Neural cell (in vitro differentiated cells): ENCODE data around the gene FEM1B. TPM values are rescaled to one million over a fixed set of nuclear protein-coding genes. Genes with fewer than 3 reads are reported as not detected.
A peak's percentile ranks its signal among the peaks of the same experiment; 100 is the strongest.

Experiments
- H2AFZ ChIP-seq: fragments of 200-600, 300-800 bp; sonication (generic), shearing (Covaris generic); 2 replicates; pipeline ENCODE4 v1.6.0; 2014; ENCODE audit warnings: low read depth, mild to moderate bottlenecking, antibody characterized with exemption, low read length, moderate library complexity
- H3F3A ChIP-seq: fragments of 200-600 bp; shearing (Covaris generic); 2 replicates; pipeline ENCODE4 v1.6.1; 2016; ENCODE audit warnings: mild to moderate bottlenecking, moderate library complexity, mixed read lengths, antibody characterized with exemption, low read length; ENCODE audit not compliant: insufficient read depth, poor library complexity, severe bottlenecking
- H3K27ac ChIP-seq: fragments of 200-600, 300-800 bp; sonication (generic), shearing (Covaris generic); 2 replicates; pipeline ENCODE4 v1.5.1; 2014; ENCODE audit warnings: mild to moderate bottlenecking, low read length, moderate library complexity
- H3K27me3 ChIP-seq: fragments of 300-800, 200-600 bp; sonication (generic), shearing (Covaris generic); 2 replicates; pipeline ENCODE4 v1.6.0; 2014; ENCODE audit warnings: mild to moderate bottlenecking, low read depth, low read length, moderate library complexity; ENCODE audit not compliant: insufficient read depth
- H3K36me3 ChIP-seq: fragments of 300-800, 200-600 bp; sonication (generic), shearing (Covaris generic); 2 replicates; pipeline ENCODE4 v1.5.1; 2014; ENCODE audit warnings: mild to moderate bottlenecking, antibody characterized with exemption, low read length, moderate library complexity; ENCODE audit not compliant: insufficient read depth
- H3K4me2 ChIP-seq: fragments of 300-800, 200-600 bp; sonication (generic), shearing (Covaris generic); 2 replicates; pipeline ENCODE4 v1.6.0; 2014; ENCODE audit warnings: mild to moderate bottlenecking, low read length
- H3K4me3 ChIP-seq: fragments of 300-800, 200-600 bp; sonication (generic), shearing (Covaris generic); 2 replicates; pipeline ENCODE4 v1.5.1; 2014; ENCODE audit warnings: mild to moderate bottlenecking, low read length, moderate library complexity
- H3K79me2 ChIP-seq: fragments of 200-600 bp; shearing (Covaris generic); replicated peaks from 2 replicates; pipeline ENCODE4 v1.6.0; 2014; ENCODE audit warnings: mild to moderate bottlenecking, low read length, moderate library complexity; ENCODE audit not compliant: insufficient read depth
- H3K9ac ChIP-seq: fragments of 300-800, 200-600 bp; sonication (generic), shearing (Covaris generic); 2 replicates; pipeline ENCODE4 v1.6.1; 2016; ENCODE audit warnings: mild to moderate bottlenecking, low read length, mixed read lengths
- H3K9me2 ChIP-seq: fragments of 200-600 bp; shearing (Covaris generic); 2 replicates; pipeline ENCODE4 v1.6.1; 2016; ENCODE audit warnings: mild to moderate bottlenecking, low read length, mixed read lengths; ENCODE audit not compliant: insufficient read depth
- H3K9me3 ChIP-seq: fragments of 200-600, 300-800 bp; sonication (generic), shearing (Covaris generic); 2 replicates; pipeline ENCODE4 v1.6.1; 2016; ENCODE audit warnings: mild to moderate bottlenecking, mixed run types, low read length, moderate library complexity, mixed read lengths
- H4K20me1 ChIP-seq: fragments of 200-600 bp; shearing (Covaris generic); 2 replicates; pipeline ENCODE4 v1.6.1; 2016; ENCODE audit warnings: mild to moderate bottlenecking, mixed run types; ENCODE audit not compliant: insufficient read depth
- EP300 ChIP-seq: fragments of 450-650 bp; conservative IDR thresholded peaks from 2 replicates; pipeline ENCODE4 v1.6.1; 2014; ENCODE audit warnings: antibody characterized with exemption, mild to moderate bottlenecking, moderate library complexity; ENCODE audit not compliant: poor library complexity, severe bottlenecking
- EZH2 ChIP-seq: fragments of 200-600, 300-800 bp; shearing (Covaris generic), sonication (generic); IDR thresholded peaks from 2 replicates; pipeline ENCODE4 v1.6.1; 2014; ENCODE audit warnings: antibody characterized with exemption, low read length, borderline replicate concordance, mild to moderate bottlenecking; ENCODE audit not compliant: insufficient read depth, poor library complexity, severe bottlenecking
- MXI1 ChIP-seq: fragments of 450-650 bp; conservative IDR thresholded peaks from 2 replicates; pipeline ENCODE4 v1.6.1; 2014; ENCODE audit warnings: antibody characterized with exemption, mild to moderate bottlenecking; ENCODE audit not compliant: poor library complexity, severe bottlenecking
- POLR2AphosphoS5 ChIP-seq: IDR thresholded peaks from 2 replicates; pipeline ENCODE4 v1.6.1; 2012
- SMC3 ChIP-seq: fragments of 450-650 bp; conservative IDR thresholded peaks from 2 replicates; pipeline ENCODE4 v1.6.1; 2014; ENCODE audit warnings: antibody characterized with exemption, mild to moderate bottlenecking, moderate library complexity; ENCODE audit not compliant: poor library complexity
- TAF1 ChIP-seq: IDR thresholded peaks from 2 replicates; pipeline ENCODE4 v1.6.1; 2012; ENCODE audit warnings: low read depth
- polyA plus RNA-seq: library from polyadenylated mRNA; depleted of rRNA; stranded (reverse); fragments of >200 nt; gene quantifications from 2 replicates; pipeline ENCODE4 v1.2.3, GENCODE V29; 2014
- TF ChIP-seq, protein P1 (sequence below): IDR thresholded peaks from 2 replicates; pipeline ENCODE4 v1.6.1; 2012; ENCODE audit warnings: borderline replicate concordance

The FEM1B gene
- polyA plus RNA-seq, 1 donor from 2014 or later, result 58.0 TPM

DNA sequence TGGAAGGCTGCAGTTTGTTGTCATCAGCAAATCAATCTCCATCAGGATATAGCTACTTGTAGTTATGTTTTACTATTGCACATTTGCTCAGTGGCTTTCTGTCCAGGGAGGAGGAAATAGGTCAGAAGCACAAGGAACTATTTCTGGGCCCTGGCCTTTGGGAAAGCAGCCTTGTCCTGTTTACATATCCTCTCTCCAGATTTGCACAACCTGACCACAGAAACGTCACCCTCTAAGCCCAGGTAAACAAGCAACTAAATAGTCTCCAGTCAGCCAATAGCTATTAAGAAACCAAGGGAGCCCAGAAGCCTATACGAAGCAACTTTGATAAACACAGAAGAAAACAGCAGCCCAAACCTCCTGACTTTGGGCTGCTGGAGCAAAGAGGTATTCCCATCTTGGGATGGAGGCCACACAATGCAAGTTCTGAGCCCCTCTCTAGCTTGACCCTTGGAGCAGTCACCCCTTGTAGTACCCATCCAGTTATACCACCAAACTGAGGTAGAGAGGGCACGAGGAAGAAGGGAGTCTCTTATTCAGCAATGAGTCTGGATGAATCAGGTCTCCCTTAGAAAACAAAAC lies 2.3 kb upstream of the FEM1B start:
- Histone ChIP-seq H3K9me3 (no peaks in the 10 kb centered on the region), H2AFZ (no peak overlapping the region), H3K27me3 (no peaks in the 10 kb centered on the region), H3F3A (peaks cover 4% of the 10 kb centered on the region), H3K4me3 (no peak overlapping the region), H3K36me3 (no peaks in the 10 kb centered on the region), H3K9ac (no peak overlapping the region), H3K4me2 (no peak overlapping the region), H4K20me1 (no peaks in the 10 kb centered on the region), H3K27ac (no peak overlapping the region), H3K79me2 (peaks cover 18% of the 10 kb centered on the region), H3K9me2 (no peaks in the 10 kb centered on the region)
- TF ChIP-seq EP300 (no peak), TAF1 (no peak), POLR2AphosphoS5 (no peak), SMC3 (no peak), EZH2 (no peak)
- TF ChIP-seq, protein P1, sequence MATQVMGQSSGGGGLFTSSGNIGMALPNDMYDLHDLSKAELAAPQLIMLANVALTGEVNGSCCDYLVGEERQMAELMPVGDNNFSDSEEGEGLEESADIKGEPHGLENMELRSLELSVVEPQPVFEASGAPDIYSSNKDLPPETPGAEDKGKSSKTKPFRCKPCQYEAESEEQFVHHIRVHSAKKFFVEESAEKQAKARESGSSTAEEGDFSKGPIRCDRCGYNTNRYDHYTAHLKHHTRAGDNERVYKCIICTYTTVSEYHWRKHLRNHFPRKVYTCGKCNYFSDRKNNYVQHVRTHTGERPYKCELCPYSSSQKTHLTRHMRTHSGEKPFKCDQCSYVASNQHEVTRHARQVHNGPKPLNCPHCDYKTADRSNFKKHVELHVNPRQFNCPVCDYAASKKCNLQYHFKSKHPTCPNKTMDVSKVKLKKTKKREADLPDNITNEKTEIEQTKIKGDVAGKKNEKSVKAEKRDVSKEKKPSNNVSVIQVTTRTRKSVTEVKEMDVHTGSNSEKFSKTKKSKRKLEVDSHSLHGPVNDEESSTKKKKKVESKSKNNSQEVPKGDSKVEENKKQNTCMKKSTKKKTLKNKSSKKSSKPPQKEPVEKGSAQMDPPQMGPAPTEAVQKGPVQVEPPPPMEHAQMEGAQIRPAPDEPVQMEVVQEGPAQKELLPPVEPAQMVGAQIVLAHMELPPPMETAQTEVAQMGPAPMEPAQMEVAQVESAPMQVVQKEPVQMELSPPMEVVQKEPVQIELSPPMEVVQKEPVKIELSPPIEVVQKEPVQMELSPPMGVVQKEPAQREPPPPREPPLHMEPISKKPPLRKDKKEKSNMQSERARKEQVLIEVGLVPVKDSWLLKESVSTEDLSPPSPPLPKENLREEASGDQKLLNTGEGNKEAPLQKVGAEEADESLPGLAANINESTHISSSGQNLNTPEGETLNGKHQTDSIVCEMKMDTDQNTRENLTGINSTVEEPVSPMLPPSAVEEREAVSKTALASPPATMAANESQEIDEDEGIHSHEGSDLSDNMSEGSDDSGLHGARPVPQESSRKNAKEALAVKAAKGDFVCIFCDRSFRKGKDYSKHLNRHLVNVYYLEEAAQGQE, result no peak

DNA sequence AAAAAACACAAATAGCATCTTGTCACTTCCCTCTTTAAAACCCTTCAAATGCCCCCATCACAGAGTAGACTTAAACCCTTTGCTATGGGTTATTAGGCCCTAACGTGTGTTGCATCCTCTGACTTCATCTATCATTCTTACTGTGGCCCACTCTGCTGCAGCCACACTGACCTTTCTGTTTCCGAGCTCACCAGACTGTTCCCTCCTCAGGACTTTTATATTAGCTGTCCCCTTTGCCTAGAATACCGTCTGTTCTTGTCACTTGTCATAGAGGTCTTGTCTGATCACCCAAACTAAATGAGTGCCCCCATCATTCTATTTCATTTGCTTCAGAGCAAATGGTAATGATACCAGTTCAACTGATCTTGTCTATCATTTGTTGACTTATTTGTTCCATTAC lies 877 bp upstream of the FEM1B start:
- H3F3A ChIP-seq, result peaks cover 4% of the 10 kb centered on the region
- peak overlapping the region; percentile 96 for H3K9ac ChIP-seq
- H4K20me1 ChIP-seq, result no peaks in the 10 kb centered on the region
- H3K27ac ChIP-seq, result peak overlapping the region; percentile 96
- H3K9me2 ChIP-seq, result no peaks in the 10 kb centered on the region
- H3K4me2 ChIP-seq, result peak overlapping the region; percentile 68
- H3K4me3 ChIP-seq, result peak overlapping the region; percentile 90
- H3K36me3 ChIP-seq, result no peaks in the 10 kb centered on the region
- H3K27me3 ChIP-seq, result no peaks in the 10 kb centered on the region
- peak overlapping the region; percentile 97 for H2AFZ ChIP-seq
- TF ChIP-seq TAF1, result no peak
- TF ChIP-seq, protein P1, result no peak
- no peak for TF ChIP-seq MXI1
- no peaks in the 10 kb centered on the region for H3K9me3 ChIP-seq
- peaks cover 32% of the 10 kb centered on the region for H3K79me2 ChIP-seq
